A673 (cell line): ENCODE data around the gene GRAMD2B. TPM values are rescaled to one million over a fixed set of nuclear protein-coding genes. Genes with fewer than 3 reads are reported as not detected.

ENCODE experiments used
- BruUV-seq: library from RNA; stranded (reverse); fragments of 400-500 nt; replicated peaks from 2 replicates; lab custom pipeline; 2021; lab: Mats Ljungman, UMichigan
- CTCF ChIA-PET: fragments of 300-600 bp; sonication (Branson Sonifier 250); formaldehyde crosslinking; loops from one replicate; lab custom pipeline; 2022; ENCODE audit warnings: antibody characterized with exemption; lab: Charles Lee
- POLR2A ChIA-PET: fragments of 300-600 bp; sonication (Branson Sonifier 250); formaldehyde crosslinking; loops from one replicate; lab custom pipeline; 2022; ENCODE audit warnings: antibody characterized with exemption; ENCODE audit not compliant: low non-redundant PET; lab: Charles Lee
- DNase-seq: peaks from one replicate; pipeline ENCODE4 v3.0.0-alpha.2; 2015; ENCODE audit warnings: low spot score
- H3K27ac ChIP-seq: fragments of 200-600 bp; sonication (generic); 2 replicates; pipeline ENCODE4 v1.5.1; 2016; ENCODE audit warnings: mixed run types, low read depth, mild to moderate bottlenecking, mixed read lengths, antibody characterized with exemption, low read length; ENCODE audit not compliant: poor library complexity, severe bottlenecking
- H3K27me3 ChIP-seq: fragments of 200-600 bp; sonication (generic); replicated peaks from 2 replicates; pipeline ENCODE4 v1.6.1; 2017; ENCODE audit warnings: mixed run types, low read depth, mild to moderate bottlenecking, mixed read lengths, antibody characterized with exemption, low read length; ENCODE audit not compliant: insufficient read depth, poor library complexity
- H3K36me3 ChIP-seq: fragments of 200-600 bp; sonication (generic); 2 replicates; pipeline ENCODE4 v1.6.1; 2016; ENCODE audit warnings: mixed run types, mild to moderate bottlenecking, mixed read lengths, antibody characterized with exemption, low read length; ENCODE audit not compliant: insufficient read depth, poor library complexity, severe bottlenecking
- H3K4me1 ChIP-seq: fragments of 200-600 bp; sonication (generic); 2 replicates; pipeline ENCODE4 v1.6.1; 2017; ENCODE audit warnings: mixed run types, mild to moderate bottlenecking, mixed read lengths, antibody characterized with exemption, low read length; ENCODE audit not compliant: insufficient read depth, poor library complexity, severe bottlenecking
- H3K4me3 ChIP-seq: fragments of 200-600 bp; sonication (generic); 2 replicates; pipeline ENCODE4 v1.5.1; 2016; ENCODE audit warnings: low read depth, mixed run types, mild to moderate bottlenecking, mixed read lengths, low read length; ENCODE audit not compliant: poor library complexity, severe bottlenecking
- H3K9me3 ChIP-seq: fragments of 200-600 bp; sonication (generic); 2 replicates; pipeline ENCODE4 v1.6.1; 2016; ENCODE audit warnings: mixed run types, low read depth, mild to moderate bottlenecking, mixed read lengths, antibody characterized with exemption, low read length; ENCODE audit not compliant: poor library complexity, severe bottlenecking
- EZH2 ChIP-seq: fragments of 200-600 bp; sonication (generic); IDR thresholded peaks from 2 replicates; pipeline ENCODE4 v1.6.1; 2017; ENCODE audit warnings: borderline replicate concordance, low read depth, mild to moderate bottlenecking, mixed read lengths, antibody characterized with exemption, low read length; ENCODE audit not compliant: poor library complexity, severe bottlenecking
- intact Hi-C: fragments of 100-400 bp; cut with micrococcal nuclease; formaldehyde crosslinking; loops from one replicate; pipeline ENCODE4 v1.10.0; 2022; ENCODE audit not compliant: unreplicated experiment
- total RNA-seq: library from RNA; stranded (reverse); gene quantifications from 2 replicates; pipeline ENCODE4 v1.2.3, GENCODE V29; 2021
- TF ChIP-seq, protein P1 (sequence below): fragments of 300-800, 200-600 bp; sonication (generic); conservative IDR thresholded peaks from 2 replicates; pipeline ENCODE4 v1.5.1; 2017; ENCODE audit warnings: low read depth, mild to moderate bottlenecking, antibody characterized with exemption, low read length, moderate library complexity, mixed read lengths

Gene GRAMD2B
- total RNA-seq, 1 experiment from 2014 or later, result 2.6 TPM

DNA sequence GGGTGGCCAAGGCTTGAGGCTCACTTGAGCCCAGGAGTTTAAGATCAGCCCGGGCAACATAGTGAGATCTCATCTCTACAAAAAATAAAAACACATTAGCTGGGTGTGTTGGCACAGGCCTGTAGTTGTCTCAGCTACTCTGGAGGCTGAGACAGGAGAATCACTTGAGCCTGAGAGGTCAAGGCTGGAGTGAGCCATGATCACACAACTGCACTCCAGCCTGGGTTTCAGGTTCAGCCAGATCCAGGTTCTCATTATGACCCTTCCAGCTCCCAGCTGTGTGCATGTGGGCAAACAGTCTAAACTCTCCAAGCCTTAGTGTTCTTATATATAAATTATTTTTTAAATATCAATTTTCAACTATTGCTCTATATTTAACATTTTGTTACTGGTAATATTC, 103.9 kb downstream of the GRAMD2B start:
- ChIA-PET POLR2A (no interaction called here), CTCF (no interaction called here)
- no TSS peak for BruUV-seq
- H3K4me3 ChIP-seq, result no peak overlapping the region
- no peaks in the 10 kb centered on the region for H3K36me3 ChIP-seq
- no peak for DNase-seq
- peaks cover 9% of the 10 kb centered on the region for H3K4me1 ChIP-seq
- no peak for TF ChIP-seq EZH2
- TF ChIP-seq, protein P1, sequence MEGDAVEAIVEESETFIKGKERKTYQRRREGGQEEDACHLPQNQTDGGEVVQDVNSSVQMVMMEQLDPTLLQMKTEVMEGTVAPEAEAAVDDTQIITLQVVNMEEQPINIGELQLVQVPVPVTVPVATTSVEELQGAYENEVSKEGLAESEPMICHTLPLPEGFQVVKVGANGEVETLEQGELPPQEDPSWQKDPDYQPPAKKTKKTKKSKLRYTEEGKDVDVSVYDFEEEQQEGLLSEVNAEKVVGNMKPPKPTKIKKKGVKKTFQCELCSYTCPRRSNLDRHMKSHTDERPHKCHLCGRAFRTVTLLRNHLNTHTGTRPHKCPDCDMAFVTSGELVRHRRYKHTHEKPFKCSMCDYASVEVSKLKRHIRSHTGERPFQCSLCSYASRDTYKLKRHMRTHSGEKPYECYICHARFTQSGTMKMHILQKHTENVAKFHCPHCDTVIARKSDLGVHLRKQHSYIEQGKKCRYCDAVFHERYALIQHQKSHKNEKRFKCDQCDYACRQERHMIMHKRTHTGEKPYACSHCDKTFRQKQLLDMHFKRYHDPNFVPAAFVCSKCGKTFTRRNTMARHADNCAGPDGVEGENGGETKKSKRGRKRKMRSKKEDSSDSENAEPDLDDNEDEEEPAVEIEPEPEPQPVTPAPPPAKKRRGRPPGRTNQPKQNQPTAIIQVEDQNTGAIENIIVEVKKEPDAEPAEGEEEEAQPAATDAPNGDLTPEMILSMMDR, result no peak
- no peaks in the 10 kb centered on the region for H3K27me3 ChIP-seq
- no peaks in the 10 kb centered on the region for H3K9me3 ChIP-seq
- intact Hi-C loops, result no loop called here
- H3K27ac ChIP-seq, result no peak overlapping the region

DNA sequence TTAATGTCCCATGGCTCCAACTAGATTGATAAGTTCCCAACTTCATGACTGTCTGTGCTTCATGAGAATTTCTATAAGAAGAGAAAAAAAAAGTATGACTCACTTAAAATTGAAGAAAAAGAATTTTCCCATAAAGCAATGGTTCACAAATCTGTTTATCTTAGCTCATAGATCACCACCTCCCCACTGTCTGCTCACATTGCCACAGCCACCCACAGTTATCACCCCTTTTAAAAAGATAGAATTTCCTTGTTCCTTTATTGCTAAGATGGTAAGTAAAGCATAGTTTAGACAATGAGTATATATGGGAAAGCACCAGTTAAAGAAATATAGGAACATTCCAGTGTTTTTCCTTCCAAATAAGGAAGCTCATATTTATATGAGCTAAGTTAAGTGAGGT, 104.7 kb downstream of the GRAMD2B start:
- TF ChIP-seq, protein P1, result no peak
- TF ChIP-seq EZH2, result no peak
- Histone ChIP-seq H3K4me3 (no peak overlapping the region), H3K27me3 (no peaks in the 10 kb centered on the region), H3K27ac (no peak overlapping the region), H3K9me3 (no peaks in the 10 kb centered on the region), H3K4me1 (peaks cover 9% of the 10 kb centered on the region), H3K36me3 (no peaks in the 10 kb centered on the region)
- no peak for DNase-seq
- CTCF ChIA-PET, result no interaction called here
- intact Hi-C loops, result no loop called here
- no TSS peak for BruUV-seq
- POLR2A ChIA-PET, result no interaction called here

DNA sequence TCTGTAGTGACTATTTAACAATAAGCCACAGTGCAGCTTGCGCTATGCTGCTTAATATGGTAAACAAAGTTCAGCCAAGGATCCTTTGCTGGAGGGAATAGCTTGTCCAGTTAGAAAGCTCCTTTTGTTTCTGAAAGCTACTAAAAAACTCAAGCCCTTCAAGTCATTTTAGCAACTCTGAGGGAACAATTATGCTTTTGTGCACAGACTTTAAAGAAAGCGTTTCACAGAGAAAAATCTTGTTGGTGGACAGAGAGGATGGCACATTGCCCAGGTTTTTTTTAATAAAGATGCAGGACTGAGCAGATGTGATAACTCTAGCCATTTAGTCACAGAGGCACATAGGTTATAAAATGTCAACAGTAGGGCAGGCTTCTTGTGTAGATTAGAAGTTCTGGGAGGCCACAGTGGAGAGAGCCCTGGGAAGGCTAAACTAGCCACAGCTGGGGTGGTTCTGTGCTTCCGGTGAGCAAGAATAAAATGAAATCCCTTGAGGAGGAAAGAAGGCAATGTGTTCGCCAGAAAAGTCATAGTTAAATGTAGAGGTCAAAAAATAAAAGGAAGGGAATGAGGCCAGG, 108.4 kb downstream of the GRAMD2B start:
- Histone ChIP-seq H3K27ac (no peak overlapping the region), H3K4me3 (no peak overlapping the region)
- CTCF ChIA-PET, result no interaction called here

More for the DNA sequence above, 108.4 kb downstream of the GRAMD2B start:
- no TSS peak for BruUV-seq
- no peaks in the 10 kb centered on the region for H3K9me3 ChIP-seq
- no peak for DNase-seq
- TF ChIP-seq, protein P1, result no peak
- no peak for TF ChIP-seq EZH2
- POLR2A ChIA-PET, result no interaction called here
- intact Hi-C loops, result loop anchor here (10.0 kb wide), 1 partner anchor 297 kb away; no protein-coding TSS in a partner anchor
- no peaks in the 10 kb centered on the region for H3K27me3 ChIP-seq
- H3K36me3 ChIP-seq, result no peaks in the 10 kb centered on the region
- no peaks in the 10 kb centered on the region for H3K4me1 ChIP-seq
